ACC112 (cell line): ENCODE results near the gene CEP170B.
"Not testable (repeated sequence)": the region's sequence is repeated elsewhere in the genome, so short reads cannot be mapped to it uniquely, and the experiment has no call there.

Experiments used
- H2AFZ ChIP-seq: fragments of 200-600 bp; sonication (generic); one replicate; pipeline ENCODE4 v1.6.0; 2017; ENCODE audit warnings: antibody characterized with exemption, low read length; ENCODE audit not compliant: unreplicated experiment
- H3K27ac ChIP-seq: fragments of 200-600 bp; sonication (generic); 2 replicates; pipeline ENCODE4 v1.5.1; 2014; ENCODE audit warnings: low read depth, mild to moderate bottlenecking, antibody characterized with exemption, low read length, moderate library complexity
- H3K27me3 ChIP-seq: fragments of 200-600 bp; sonication (generic); 2 replicates; pipeline ENCODE4 v1.6.1; 2014; ENCODE audit warnings: mild to moderate bottlenecking, antibody characterized with exemption, low read length, moderate library complexity, mixed read lengths; ENCODE audit not compliant: insufficient read depth
- H3K36me3 ChIP-seq: fragments of 200-600 bp; sonication (generic); 2 replicates; pipeline ENCODE4 v1.6.1; 2016; ENCODE audit warnings: mild to moderate bottlenecking, antibody characterized with exemption, low read length, moderate library complexity, mixed read lengths; ENCODE audit not compliant: insufficient read depth
- H3K4me1 ChIP-seq: fragments of 200-600 bp; sonication (generic); one replicate; pipeline ENCODE4 v1.6.1; 2016; ENCODE audit warnings: low read length, mixed read lengths; ENCODE audit not compliant: insufficient read depth, unreplicated experiment, control insufficient read depth
- H3K4me3 ChIP-seq: fragments of 200-600 bp; sonication (generic); 2 replicates; pipeline ENCODE4 v1.5.1; 2014; ENCODE audit warnings: mild to moderate bottlenecking, low read depth, low read length
- H3K79me2 ChIP-seq: fragments of 200-600 bp; sonication (generic); one replicate; pipeline ENCODE4 v1.6.0; 2016; ENCODE audit warnings: low read length; ENCODE audit not compliant: control insufficient read depth, unreplicated experiment, insufficient read depth

Gene CEP170B

DNA sequence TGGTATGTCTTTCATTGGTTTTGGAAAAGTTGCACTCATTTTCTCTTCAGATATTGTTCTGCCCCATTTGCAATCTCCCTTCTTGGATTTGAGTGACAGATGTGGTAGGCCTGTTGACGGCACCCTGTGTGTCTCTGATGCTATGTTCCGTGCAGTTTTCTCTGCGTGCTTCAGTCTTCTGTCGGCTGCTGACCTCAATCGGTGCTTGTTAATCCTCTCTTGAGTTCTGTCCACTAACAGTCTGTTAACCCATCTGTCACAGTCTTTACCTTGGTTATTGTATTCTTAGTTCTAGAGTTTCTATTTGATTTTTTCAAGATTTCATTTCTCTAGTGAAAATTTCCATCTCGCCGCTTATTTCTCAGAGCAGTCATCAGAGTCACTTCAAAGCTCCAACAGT is 38.9 kb downstream of the CEP170B start:
- Histone ChIP-seq H3K4me1 (no peaks in the 10 kb centered on the region), H2AFZ (no peak overlapping the region), H3K27me3 (peaks cover 31% of the 10 kb centered on the region), H3K79me2 (no peaks in the 10 kb centered on the region), H3K27ac (no peak overlapping the region), H3K36me3 (no peaks in the 10 kb centered on the region), H3K4me3 (no peak overlapping the region)

DNA sequence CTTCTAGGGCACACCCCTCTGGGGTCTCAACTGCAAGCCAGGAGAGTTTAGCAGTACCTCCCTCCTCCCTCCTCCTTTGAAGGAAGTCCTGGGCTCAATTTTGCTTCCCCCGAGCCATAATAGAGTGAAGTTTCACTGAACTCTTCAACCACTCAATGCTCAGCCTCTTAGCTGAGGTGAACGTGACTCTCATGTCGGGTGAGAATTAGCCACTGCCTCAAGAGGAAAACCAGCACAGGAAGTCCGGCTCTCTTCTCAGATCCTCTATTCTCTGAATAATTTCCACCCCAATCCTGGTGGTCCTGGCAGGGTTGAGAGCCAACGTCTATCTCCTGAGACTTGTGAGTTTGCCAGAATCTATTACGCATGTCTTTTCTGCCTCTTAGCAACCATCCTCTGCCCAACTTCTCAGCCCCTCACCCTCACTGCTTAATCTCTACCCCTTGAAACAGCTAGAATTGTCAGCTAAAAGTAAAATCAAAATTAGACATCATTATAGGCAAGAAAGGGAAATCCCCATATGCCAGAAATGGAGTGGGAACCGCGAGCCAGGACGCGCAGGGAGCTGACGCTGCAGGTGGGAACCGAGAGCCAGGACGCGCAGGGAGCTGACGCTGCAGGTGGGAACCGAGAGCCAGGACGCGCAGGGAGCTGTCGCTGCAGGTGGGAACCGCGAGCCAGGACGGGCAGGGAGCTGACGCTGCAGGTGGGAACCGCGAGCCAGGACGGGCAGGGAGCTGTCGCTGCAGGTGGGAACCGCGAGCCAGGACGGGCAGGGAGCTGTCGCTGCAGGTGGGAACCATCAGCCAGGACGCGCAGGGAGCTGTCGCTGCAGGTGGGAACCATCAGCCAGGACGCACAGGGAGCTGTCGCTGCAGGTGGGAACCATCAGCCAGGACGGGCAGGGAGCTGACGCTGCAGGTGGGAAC is 39.8 kb downstream of the CEP170B start:
- not testable (repeated sequence) for H3K36me3 ChIP-seq, H3K4me1 ChIP-seq, H3K4me3 ChIP-seq, H3K79me2 ChIP-seq, H3K27ac ChIP-seq, H2AFZ ChIP-seq
- H3K27me3 ChIP-seq = peaks cover 32% of the 10 kb centered on the region

DNA sequence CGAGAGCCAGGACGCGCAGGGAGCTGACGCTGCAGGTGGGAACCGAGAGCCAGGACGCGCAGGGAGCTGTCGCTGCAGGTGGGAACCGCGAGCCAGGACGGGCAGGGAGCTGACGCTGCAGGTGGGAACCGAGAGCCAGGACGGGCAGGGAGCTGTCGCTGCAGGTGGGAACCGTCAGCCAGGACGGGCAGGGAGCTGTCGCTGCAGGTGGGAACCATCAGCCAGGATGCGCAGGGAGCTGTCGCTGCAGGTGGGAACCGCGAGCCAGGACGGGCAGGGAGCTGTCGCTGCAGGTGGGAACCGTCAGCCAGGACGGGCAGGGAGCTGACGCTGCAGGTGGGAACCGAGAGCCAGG is 40.5 kb downstream of the CEP170B start:
- H3K4me1 ChIP-seq, H3K4me3 ChIP-seq, H3K27ac ChIP-seq, H3K36me3 ChIP-seq, H2AFZ ChIP-seq, H3K79me2 ChIP-seq: not testable (repeated sequence)
- H3K27me3 ChIP-seq = peaks cover 34% of the 10 kb centered on the region

DNA sequence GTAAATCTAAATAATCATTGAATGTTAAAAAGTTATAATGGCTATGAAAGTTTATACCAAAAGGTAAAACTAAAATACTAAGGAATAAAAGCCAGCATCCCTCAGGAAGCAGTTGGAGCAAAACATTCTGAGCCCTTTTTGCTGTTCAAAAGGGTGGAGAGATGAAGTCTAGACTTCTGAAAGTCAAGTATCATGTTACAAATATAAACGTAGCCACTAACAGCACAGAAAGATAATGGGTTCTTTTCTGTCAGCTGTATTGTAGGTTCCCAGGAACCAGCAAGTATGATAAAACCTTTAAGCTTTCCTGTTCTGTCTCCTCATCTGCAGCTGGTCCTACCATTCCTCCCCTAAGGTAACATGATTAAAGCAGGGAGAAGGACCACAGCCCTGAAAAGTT is 43.2 kb downstream of the CEP170B start:
- H3K27me3 ChIP-seq = peaks cover 41% of the 10 kb centered on the region
- H2AFZ ChIP-seq = no peak overlapping the region
- H3K4me3 ChIP-seq = no peak overlapping the region
- no peak overlapping the region for H3K27ac ChIP-seq
- no peaks in the 10 kb centered on the region for H3K4me1 ChIP-seq
- no peaks in the 10 kb centered on the region for H3K36me3 ChIP-seq
- H3K79me2 ChIP-seq = no peaks in the 10 kb centered on the region

DNA sequence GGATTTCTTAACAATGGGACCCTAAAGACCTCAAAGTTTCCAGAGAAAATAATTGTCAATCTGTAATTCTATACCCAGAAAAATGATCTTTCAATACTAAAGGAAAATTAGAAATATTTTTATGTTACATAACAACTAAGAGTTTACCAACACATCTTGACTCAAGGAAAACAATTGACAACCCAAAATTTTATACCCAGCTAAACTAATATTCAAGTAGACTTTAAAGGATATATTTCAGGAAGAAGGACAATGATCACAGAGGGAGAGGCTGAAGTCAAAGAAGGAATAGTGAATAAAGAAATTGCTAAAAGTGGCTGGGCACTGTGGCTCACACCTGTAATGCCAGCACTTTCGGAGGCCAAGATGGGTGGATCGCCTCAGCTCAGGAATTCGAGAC is 47.0 kb downstream of the CEP170B start:
- no peak overlapping the region for H3K4me3 ChIP-seq
- no peaks in the 10 kb centered on the region for H3K36me3 ChIP-seq
- H3K79me2 ChIP-seq = no peaks in the 10 kb centered on the region
- peaks cover 53% of the 10 kb centered on the region for H3K27me3 ChIP-seq
- H3K4me1 ChIP-seq = no peaks in the 10 kb centered on the region
- H2AFZ ChIP-seq = no peak overlapping the region
- H3K27ac ChIP-seq = no peak overlapping the region

DNA sequence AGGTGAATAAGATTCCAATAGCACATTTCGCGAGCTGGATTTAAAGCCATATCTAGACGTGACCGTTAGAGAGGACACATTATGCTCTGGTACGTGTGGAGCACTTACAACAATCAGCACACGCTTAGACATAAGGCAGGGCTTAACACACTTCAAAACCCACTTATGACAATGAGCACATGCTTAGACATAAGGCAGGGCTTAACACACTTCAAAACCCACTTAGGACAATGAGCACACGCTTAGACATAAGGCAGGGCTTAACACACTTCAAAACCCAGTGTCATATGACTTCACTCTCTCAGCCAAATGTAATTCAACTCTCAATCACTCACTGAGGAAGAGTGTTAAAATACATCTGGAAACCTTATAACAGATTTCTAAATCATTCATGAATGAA is 48.4 kb downstream of the CEP170B start:
- Histone ChIP-seq H3K27ac (no peak overlapping the region), H3K4me1 (no peaks in the 10 kb centered on the region), H3K79me2 (no peaks in the 10 kb centered on the region), H3K27me3 (peaks cover 41% of the 10 kb centered on the region), H3K36me3 (no peaks in the 10 kb centered on the region), H2AFZ (no peak overlapping the region), H3K4me3 (no peak overlapping the region)

DNA sequence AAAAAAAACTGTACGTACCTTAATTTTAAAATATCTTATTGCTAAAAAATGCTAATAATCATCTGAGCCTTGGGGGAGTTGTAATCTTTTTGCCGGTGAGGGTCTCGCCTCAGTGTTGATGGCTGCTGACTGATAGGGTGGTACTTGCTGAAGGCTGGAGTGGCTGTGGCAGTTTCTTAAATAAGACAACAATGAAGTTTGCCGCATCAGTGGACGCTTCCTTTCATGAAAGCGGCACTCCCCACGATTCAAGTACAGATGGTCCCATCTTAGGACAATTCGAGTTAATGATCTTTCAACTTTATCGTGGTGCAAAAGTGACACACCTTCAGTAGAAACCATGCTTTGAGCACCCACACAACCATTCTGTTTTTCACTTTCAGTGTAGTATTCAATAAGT is 52.0 kb downstream of the CEP170B start:
- no peak overlapping the region for H2AFZ ChIP-seq
- H3K4me3 ChIP-seq = no peak overlapping the region
- H3K27me3 ChIP-seq = peaks cover 30% of the 10 kb centered on the region
- no peak overlapping the region for H3K27ac ChIP-seq
- no peaks in the 10 kb centered on the region for H3K36me3 ChIP-seq
- H3K79me2 ChIP-seq = no peaks in the 10 kb centered on the region
- H3K4me1 ChIP-seq = no peaks in the 10 kb centered on the region

DNA sequence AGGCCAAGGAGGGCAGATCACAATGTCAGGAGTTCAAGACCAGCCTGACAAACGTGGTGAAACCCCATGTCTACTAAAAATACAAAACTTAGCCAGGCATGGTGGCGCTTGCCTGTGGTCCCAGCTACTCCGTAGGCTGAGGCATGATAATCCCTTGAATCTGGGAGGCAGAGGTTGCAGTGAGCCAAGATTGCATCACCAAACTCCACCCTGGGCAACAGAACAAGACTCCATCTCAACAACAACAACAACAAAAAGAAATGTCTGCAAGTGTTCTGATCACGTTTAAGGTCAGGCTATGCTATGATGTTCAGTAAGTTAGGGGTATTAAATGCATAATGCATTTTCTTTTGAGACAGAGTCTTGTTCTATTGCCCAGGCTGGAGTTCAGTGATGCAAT is 52.9 kb downstream of the CEP170B start:
- Histone ChIP-seq H2AFZ (no peak overlapping the region), H3K4me1 (no peaks in the 10 kb centered on the region), H3K27ac (no peak overlapping the region), H3K4me3 (no peak overlapping the region), H3K27me3 (peaks cover 30% of the 10 kb centered on the region), H3K36me3 (no peaks in the 10 kb centered on the region), H3K79me2 (no peaks in the 10 kb centered on the region)

DNA sequence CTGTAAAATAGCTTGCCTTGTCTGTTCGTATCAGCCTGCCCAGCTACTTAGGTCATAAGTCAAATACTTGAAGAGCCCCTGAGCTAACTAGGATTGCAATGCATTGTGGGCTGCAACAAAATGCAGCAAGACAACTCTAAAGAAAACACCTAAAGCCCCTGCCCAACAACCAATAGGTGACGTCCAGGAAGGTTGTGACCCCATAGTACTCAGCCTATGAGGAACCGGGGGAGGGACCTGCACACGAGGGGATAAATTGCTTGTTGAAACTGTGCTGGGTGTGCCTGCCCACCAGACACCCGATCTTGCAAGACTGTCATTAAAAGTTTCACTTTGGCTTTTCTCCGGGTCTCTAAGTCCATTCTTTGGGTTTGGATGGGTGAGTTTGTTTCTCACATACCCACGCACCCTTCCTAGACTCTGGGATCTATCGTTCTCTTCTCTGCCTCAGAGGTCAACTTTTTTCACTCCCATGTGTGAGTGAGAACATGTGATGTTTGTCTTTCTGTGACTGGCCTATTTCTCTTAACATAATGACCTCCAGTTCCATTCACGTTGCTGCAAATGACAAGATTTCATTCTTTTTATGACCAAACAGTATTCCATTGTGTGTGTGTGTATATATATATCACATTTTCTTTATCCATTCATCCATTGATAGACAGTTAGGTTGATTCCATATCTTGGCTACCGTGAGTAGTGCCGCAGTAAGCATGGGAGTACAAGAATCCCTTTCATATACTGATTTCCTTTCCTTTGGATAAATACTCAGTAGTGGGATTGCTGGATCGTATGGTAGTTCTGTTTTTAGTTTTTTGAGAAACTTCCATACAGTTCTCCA is 54.3 kb downstream of the CEP170B start:
- H2AFZ ChIP-seq, H3K79me2 ChIP-seq, H3K36me3 ChIP-seq, H3K4me3 ChIP-seq, H3K27ac ChIP-seq, H3K4me1 ChIP-seq: not testable (repeated sequence)
- H3K27me3 ChIP-seq = peaks cover 19% of the 10 kb centered on the region

DNA sequence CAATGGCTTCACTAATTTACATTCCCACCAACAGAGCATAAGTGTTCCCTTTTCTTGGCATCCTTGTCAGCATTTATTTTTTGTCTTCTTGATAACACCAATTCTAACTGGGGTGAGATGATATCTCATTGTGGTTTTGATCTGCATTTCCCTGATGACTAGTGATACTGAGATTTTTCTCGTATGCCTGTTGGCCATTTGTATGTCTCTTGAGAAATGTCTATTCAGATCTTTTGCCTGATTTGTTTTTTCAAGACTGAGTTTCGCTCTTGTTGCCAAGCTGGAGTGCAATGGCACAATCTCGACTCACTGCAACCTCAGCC is 54.9 kb downstream of the CEP170B start:
- no peaks in the 10 kb centered on the region for H3K4me1 ChIP-seq
- no peaks in the 10 kb centered on the region for H3K79me2 ChIP-seq
- peaks cover 14% of the 10 kb centered on the region; the same call in 1 of the 2 replicates for H3K27me3 ChIP-seq
- H3K4me3 ChIP-seq = no peak overlapping the region
- no peak overlapping the region for H3K27ac ChIP-seq
- no peak overlapping the region for H2AFZ ChIP-seq
- no peaks in the 10 kb centered on the region for H3K36me3 ChIP-seq
